Stimulated activated naive CD8-positive, alpha-beta T cell treated with anti-CD3 and anti-CD28 coated beads, Interleukin-15, amount 100 ng/mL, for 72 hours (primary cell): ENCODE measurements around the gene MAD1L1.

ENCODE experiments used
- ATAC-seq: fragments of 150-1000 bp; cut with Tn5 transposase; 2 replicates; pipeline ENCODE4 v1.10.0; 2021; ENCODE audit warnings: mild to moderate bottlenecking, moderate library complexity
- DNase-seq, 2 donors: peaks; one replicate each; pipeline ENCODE4 v3.0.0; 2021 to 2022
- H3K27ac Mint-ChIP-seq, 2 donors: one replicate each; pipeline ENCODE4 v1.8.0; 2022; ENCODE audit warnings: mild to moderate bottlenecking in 2 of 2, mixed read lengths in 2 of 2, moderate library complexity in 2 of 2
- H3K27me3 Mint-ChIP-seq: one replicate; pipeline ENCODE4 v1.8.0; 2022; ENCODE audit warnings: mixed read lengths
- H3K4me1 Mint-ChIP-seq: one replicate; pipeline ENCODE4 v1.8.0; 2022; ENCODE audit warnings: mild to moderate bottlenecking, mixed read lengths
- H3K4me3 Mint-ChIP-seq, 2 donors: one replicate each; pipeline ENCODE4 v1.8.0; 2022; ENCODE audit warnings: mild to moderate bottlenecking in 2 of 2, mixed read lengths in 2 of 2, moderate library complexity in 1 of 2
- H3K9me3 Mint-ChIP-seq, 2 donors: one replicate each; pipeline ENCODE4 v1.8.0; 2022; ENCODE audit warnings: mixed read lengths in 2 of 2

Gene MAD1L1

DNA sequence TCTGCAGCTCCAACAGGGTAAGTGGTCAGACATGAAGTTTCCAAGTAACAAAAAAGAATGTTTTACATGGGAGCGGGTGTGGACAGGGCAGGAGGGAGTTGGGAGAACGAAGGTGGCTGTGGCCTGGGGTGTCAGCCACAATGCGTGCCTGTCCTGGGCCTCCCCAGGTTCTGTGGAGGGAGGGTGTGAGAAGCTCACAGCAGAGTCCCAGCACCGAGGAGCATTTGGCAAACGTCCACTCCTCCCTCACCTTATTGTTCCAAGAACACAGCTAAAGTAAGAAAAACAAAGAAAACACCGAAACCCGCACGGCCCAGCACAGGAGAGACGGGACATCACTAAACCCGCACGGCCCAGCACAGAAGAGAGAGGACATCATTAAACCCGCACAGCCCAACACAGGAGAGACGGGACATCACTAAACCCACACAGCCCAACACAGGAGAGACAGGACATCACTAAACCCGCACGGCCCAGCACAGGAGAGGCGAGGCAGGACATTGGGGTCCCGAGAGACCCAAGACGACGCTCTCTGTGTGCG lies 226.4 kb downstream of the MAD1L1 start:
- Mint-ChIP-seq H3K9me3 (no peaks in the 10 kb centered on the region), H3K4me3 (no peak overlapping the region), H3K27ac (peak overlapping the region in 1 of 2 donors; percentile 65), H3K27me3 (no peaks in the 10 kb centered on the region), H3K4me1 (no peaks in the 10 kb centered on the region)
- DNase-seq (no peak), ATAC-seq (no peak)

DNA sequence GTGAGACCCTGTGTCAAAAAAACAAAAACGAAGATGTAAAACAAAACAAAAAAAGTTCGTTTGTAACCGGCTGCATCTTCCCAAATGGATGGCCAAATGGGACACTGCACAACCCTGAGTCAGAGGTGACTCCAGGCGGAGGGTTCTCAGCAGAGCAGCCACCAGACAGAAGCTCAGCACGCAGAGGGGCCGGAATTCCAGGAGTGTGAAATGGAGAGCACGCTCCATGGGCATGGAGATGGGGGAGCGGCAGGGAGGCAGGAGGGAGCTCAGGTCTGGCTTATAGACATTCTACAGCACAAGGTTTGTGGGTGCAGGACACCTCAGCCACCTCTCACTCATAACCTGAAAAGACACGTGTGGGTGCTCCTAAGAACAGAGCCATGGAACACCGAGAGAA lies 227.0 kb downstream of the MAD1L1 start:
- Mint-ChIP-seq H3K27me3 (no peaks in the 10 kb centered on the region), H3K9me3 (no peaks in the 10 kb centered on the region), H3K27ac (no peak overlapping the region), H3K4me3 (no peak overlapping the region), H3K4me1 (no peaks in the 10 kb centered on the region)
- DNase-seq (no peak), ATAC-seq (no peak)

DNA sequence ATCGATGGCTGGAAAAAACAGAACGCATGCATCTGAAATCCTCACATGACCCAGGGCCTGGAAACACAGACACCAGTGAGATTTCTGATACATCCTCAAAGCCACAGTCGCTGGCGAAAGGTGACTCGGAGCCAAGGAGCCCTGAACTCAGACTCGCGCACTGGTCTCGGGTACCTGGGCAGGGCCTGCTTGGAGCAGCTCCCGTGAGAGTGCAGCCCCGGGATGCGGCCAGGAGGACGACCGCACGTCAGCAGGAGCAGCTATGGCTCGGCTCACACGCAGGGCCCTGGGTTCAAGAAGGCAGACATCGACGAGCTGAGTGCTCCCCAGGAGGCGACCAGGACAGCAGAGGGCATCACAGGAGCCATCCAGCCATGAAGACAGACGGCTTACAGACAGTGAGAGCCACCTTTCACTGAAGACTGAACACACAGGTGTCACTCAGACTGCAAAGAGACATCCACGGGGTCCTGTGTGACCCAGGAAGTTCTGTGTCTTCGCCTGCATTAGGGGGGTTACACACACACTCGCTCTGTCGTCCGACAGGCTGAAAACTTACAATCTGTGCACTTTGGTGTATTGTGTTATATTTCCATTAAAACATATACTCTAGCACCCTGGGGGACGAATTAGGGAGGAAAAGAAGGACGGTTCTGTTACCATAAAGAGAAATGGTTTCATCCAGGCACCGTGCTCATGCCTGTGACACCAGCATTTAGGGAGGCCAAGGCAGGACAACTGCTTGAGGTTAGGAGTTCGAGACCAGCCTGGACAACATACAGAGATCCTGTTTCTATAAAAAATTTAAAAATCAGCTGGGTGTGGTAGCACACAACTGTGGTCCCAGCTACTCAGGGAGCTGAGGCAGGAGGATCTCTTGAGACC lies 227.7 kb downstream of the MAD1L1 start:
- H3K4me1 Mint-ChIP-seq, result no peaks in the 10 kb centered on the region
- no peak overlapping the region for H3K27ac Mint-ChIP-seq
- H3K4me3 Mint-ChIP-seq, result no peak overlapping the region
- ATAC-seq, result no peak
- DNase-seq, result no peak
- H3K27me3 Mint-ChIP-seq, result no peaks in the 10 kb centered on the region
- no peaks in the 10 kb centered on the region for H3K9me3 Mint-ChIP-seq

DNA sequence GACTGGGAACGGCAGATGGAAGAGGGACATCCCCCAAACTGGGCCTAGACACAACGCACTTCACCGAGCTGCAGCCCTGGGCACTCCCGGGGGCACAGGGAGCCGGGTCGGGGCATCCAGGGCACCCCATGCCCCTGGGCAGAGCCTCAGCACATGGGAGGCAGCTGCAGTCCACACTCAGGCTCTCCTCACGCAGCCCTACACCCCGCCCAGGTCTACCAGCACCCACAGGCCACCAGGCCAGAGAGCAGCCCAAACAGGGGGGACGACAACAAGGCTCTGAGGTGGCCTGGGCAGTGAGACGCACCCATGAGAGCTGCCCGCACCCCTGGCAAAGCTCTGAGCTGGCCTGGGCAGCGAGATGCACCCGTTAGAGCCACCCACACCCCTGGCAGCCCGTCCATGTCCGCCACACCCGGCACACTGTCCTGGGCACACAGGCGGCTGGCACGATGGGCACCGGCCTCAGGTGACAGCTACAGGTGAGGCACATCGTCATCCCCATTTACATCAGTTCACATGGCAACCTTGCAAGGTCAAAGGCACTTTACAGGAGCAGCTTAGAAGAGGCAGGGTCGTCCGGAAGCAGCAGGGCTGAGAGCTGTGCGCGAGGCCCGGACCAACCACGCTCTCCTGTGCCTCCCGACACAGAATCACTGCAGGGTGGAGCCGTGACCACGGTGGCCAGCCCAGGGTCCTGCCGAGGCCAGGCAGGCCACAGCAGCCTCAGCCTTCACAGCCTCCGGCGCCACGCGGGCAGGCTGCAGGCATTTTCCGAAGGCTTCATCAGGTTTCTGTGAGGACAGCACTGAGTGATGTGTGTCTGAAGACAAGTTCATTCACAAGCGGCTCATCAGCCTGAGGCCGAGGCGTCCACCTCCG lies 228.6 kb downstream of the MAD1L1 start:
- H3K4me3 Mint-ChIP-seq, result no peak overlapping the region
- peak overlapping the region in 1 of 2 donors; percentile 12 for H3K27ac Mint-ChIP-seq
- no peaks in the 10 kb centered on the region for H3K27me3 Mint-ChIP-seq
- ATAC-seq, result no peak
- H3K9me3 Mint-ChIP-seq, result no peaks in the 10 kb centered on the region
- H3K4me1 Mint-ChIP-seq, result peaks cover 7% of the 10 kb centered on the region
- no peak for DNase-seq

DNA sequence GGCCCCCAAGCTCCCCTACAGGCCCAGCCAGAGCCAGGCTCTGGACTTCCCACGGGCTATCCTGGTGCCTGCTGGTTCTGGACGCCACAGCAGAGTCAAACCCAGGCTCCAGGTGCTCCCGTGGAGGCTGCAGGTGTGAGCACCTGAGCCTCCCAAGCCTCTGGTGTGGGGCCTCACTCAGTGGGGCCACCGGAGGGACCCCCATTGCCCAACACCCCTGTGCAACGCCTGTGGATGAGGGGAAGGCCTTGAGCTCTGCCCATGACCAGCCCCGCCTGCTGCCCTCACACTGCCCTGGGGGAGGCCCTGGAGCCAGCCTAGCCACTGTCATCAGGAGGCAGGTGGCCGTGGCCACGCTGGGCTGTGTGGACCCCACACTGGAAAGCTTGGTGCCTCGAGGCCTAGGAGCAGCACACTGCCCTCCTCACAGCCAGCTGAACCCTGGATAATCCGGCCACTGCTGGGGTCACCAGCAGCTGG lies 229.3 kb downstream of the MAD1L1 start:
- DNase-seq, result no peak
- H3K27ac Mint-ChIP-seq, result no peak overlapping the region
- no peaks in the 10 kb centered on the region for H3K9me3 Mint-ChIP-seq
- H3K4me1 Mint-ChIP-seq, result peaks cover 7% of the 10 kb centered on the region
- ATAC-seq, result no peak
- H3K4me3 Mint-ChIP-seq, result no peak overlapping the region
- H3K27me3 Mint-ChIP-seq, result no peaks in the 10 kb centered on the region

DNA sequence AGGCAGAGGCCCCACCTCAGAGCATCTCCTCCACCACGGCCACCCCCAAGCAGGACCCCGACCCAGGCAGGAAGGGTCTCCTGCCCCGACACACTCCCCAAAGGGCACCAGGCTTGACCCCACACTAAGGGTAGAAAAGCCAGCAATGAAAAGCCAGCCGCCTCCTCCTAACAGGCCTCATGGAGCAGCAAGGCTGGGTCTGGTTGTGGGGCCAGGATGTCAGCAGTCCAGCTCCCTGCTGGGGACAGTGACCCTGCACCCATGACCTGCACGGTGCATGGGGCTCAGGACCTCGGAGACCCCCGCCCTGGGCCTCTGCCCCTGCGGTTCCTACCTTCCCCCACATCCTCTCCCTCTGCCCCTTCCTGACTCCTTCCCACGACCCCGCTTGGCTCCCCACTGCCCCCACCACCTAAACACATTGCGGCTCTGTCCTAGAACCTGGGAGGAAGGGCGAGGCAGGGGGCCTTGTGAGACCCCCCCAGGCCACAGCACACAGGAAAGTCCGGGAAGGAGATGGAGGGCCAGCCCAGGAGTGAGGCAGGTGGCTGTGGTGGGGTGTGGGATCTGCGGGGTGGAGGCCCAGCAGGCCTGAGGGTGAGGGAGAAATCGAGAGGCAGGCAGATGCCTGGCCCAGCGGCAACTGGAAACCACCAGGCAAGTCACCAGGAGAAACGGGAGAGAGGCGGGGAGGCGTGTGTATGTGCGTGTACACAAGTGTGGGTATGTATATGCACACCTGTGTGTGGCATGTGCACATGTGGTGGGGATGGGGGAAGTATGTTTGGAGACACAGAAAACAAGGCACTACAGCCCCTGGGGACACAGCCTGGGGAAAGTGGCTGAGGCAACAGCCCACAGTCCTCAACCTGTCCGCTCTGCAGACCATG lies 229.9 kb downstream of the MAD1L1 start:
- ATAC-seq, result peak; percentile 16
- H3K4me1 Mint-ChIP-seq, result peaks cover 7% of the 10 kb centered on the region
- DNase-seq, result no peak
- no peak overlapping the region for H3K4me3 Mint-ChIP-seq
- H3K27ac Mint-ChIP-seq, result peak overlapping the region in 1 of 2 donors; percentile 76
- no peaks in the 10 kb centered on the region for H3K27me3 Mint-ChIP-seq
- no peaks in the 10 kb centered on the region for H3K9me3 Mint-ChIP-seq

DNA sequence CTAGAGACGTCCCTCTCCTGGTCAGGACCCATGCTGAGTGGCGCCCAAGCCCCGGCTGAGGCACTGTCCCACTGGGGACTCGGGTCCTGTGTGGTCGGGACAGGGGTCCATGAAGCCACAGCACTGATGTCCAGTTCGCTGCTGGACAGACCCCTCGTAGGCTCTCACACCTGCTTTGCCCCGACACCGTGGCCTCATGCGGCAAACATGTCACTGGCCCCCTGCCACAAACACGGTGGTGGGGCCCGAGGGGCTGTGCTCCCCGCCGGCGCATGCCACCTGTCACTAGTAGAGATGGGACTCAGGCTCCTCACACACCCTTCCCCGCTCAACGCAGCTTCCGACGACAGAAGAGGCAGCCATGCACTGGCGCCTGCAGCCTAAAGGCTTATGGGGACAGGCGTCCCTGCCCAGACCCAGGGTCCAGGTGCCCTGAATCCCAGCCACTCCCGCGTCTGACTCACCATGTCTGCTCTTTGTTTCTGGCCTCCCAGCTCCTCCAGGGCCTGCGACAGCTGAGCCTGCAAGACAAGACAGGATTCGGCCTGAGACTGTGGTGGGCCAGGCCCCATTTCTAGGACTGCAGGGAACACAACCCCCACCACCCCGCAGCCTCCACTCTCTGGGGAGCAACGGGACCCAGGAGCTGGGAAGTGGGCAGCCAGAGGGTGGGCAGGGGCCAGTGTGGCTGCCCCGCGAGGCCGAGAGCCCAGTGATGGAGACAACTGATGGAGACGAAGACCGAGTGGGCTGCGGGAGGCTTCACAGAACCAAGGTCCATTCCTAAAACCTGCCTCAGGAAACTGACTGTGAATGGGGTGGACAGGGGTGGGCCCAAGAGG lies 230.9 kb downstream of the MAD1L1 start:
- H3K27ac Mint-ChIP-seq, result peak overlapping the region in 1 of 2 donors; percentile 54
- H3K9me3 Mint-ChIP-seq, result no peaks in the 10 kb centered on the region
- peaks cover 7% of the 10 kb centered on the region for H3K4me1 Mint-ChIP-seq
- no peak overlapping the region for H3K4me3 Mint-ChIP-seq
- DNase-seq, result no peak
- ATAC-seq, result no peak
- H3K27me3 Mint-ChIP-seq, result no peaks in the 10 kb centered on the region

DNA sequence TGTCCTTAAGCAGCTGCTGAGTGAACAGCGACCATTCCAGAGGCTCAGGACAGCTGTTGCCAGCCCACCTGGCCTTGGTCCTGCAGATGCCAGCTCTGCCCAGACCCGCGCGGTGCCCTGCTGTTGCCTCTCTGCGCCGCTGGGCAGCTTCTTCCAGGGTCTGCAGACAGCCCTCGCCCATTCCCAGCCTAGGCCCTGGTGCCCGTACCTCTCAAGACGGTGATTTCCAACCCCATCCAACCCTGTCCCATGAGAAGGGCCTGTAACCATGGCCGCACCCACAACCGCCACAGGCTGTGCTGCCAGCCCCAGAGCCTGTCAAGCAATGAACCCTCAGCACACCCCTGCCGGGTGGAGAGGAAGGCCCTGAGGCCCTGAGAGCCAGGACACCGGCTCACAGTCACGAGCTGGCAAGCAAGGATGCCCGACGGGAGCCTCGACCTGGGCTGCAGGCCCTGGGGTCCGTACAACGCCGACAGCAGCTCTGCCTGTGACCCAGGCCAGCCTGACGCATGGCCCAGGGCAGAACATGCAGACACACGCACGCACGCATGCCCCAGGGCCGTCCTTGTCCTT lies 231.9 kb downstream of the MAD1L1 start:
- ATAC-seq (no peak), DNase-seq (no peak)
- Mint-ChIP-seq H3K27ac (peak overlapping the region in 1 of 2 donors; percentile 8), H3K9me3 (no peaks in the 10 kb centered on the region), H3K4me1 (peaks cover 7% of the 10 kb centered on the region), H3K27me3 (no peaks in the 10 kb centered on the region), H3K4me3 (no peak overlapping the region)

DNA sequence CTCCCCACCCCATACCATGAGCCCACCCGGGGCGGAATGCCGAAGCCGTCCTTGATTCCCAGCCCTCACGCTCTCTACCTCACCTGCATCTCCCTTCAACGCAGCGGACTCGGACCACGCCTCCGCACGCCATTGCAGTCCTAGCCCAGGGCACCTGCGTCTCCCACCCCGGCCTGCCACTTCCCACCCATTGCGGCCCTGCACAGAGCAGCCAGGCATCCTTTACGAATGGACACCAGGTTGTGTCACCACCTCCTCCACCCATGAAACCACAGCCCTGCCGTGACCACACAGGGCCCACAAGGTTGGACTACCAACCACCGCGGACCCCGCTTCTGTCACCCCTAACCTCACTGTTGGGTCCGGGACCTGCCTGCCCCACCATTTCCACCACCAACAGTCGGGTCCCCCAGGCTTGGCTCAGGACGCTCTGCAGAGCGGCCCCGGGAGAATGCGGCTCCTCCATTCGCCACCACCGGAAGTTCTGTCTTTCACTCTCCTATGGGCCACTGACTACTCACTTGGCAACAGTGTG lies 232.5 kb downstream of the MAD1L1 start:
- H3K9me3 Mint-ChIP-seq, result no peaks in the 10 kb centered on the region
- DNase-seq (no peak), ATAC-seq (no peak)
- peaks cover 7% of the 10 kb centered on the region for H3K4me1 Mint-ChIP-seq
- H3K4me3 Mint-ChIP-seq, result no peak overlapping the region
- peak overlapping the region in 1 of 2 donors; percentile 8 for H3K27ac Mint-ChIP-seq
- no peaks in the 10 kb centered on the region for H3K27me3 Mint-ChIP-seq

DNA sequence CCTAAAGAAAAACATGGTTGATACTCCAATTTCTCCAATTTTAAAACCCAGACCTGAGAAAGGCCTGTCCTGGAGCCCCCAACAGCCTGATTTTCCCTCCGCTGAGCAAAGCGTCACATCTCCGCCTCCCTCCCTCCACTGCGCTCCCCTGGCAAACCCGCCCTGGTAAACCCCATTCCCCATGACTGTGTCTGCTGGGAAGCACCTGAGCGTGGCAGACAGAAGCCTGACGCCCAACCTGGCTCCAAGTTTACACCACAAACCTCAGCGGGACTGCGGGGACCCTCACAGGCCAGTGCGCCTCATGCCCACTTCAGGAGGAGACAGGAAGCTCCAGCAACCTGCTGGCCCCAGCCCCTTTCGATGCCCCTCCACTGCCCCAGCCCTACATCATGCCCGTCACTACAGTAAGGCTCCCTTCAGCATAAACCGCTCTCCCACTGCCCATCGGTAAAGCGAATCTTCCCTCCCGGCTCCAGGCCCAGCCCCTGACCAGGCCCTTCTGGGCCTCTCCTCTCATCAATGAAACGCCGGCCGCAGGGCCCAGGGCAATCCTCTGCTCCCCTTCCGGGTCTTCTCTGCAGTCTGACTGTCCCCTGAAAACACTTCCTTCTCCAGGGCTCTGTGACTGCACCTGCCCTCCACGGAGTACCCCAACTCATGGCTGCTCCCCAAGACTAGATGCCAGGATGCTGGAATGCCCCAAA lies 233.3 kb downstream of the MAD1L1 start:
- DNase-seq (no peak), ATAC-seq (no peak)
- no peaks in the 10 kb centered on the region for H3K27me3 Mint-ChIP-seq
- no peaks in the 10 kb centered on the region for H3K9me3 Mint-ChIP-seq
- H3K4me3 Mint-ChIP-seq, result no peak overlapping the region
- peaks cover 7% of the 10 kb centered on the region for H3K4me1 Mint-ChIP-seq
- H3K27ac Mint-ChIP-seq, result peak overlapping the region; percentile 55 to 70

DNA sequence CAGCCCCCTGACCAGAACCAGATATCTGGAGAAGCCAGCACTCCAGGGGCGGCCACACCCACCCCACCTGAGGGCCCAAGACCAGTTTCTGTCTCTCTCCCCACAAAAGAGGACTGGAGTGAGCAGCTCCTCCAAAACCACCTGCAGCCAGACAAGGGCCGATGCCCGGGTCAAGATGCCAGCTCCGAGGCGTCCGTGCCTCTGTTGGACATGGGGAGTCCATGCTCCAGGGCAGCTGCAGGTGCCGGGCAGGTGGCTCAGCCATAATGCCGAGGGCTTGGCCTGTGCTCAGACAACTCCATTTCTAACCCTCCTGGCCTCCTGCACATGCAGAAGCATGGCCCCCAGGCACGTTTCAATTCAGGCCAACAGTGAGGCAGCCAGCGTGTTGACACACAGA lies 234.6 kb downstream of the MAD1L1 start:
- ATAC-seq (no peak), DNase-seq (no peak)
- no peaks in the 10 kb centered on the region for H3K9me3 Mint-ChIP-seq
- no peaks in the 10 kb centered on the region for H3K27me3 Mint-ChIP-seq
- peaks cover 9% of the 10 kb centered on the region for H3K4me1 Mint-ChIP-seq
- no peak overlapping the region for H3K27ac Mint-ChIP-seq
- H3K4me3 Mint-ChIP-seq, result no peak overlapping the region

DNA sequence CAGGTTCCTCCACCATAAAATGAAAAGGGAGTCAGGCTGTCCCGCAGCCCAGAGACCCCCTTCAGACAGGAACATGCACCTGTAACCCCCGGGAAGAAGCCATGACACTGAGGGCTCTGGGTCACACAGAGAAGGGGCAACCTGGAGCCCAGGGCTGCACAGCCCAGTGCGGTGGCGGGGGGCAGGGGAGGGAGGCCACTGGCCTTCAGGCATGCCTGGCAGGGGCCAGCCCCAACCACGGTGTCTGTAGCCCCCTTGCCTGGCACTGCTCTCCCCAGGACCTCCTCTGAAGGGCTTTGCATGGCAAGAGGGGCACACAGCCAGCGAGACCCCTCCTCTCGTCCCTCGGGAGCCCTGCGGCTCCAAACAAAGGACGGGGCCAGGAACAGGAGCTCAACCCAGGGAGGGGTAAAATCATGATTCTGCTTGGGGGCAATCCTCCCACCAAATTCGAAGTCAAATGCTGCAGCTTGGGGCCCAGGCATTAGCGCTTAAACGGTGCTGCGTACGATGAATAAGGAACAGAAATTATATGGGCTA lies 235.1 kb downstream of the MAD1L1 start:
- no peaks in the 10 kb centered on the region for H3K27me3 Mint-ChIP-seq
- no peaks in the 10 kb centered on the region for H3K9me3 Mint-ChIP-seq
- no peak for ATAC-seq
- peaks cover 12% of the 10 kb centered on the region for H3K4me1 Mint-ChIP-seq
- DNase-seq, result no peak
- peak overlapping the region in 1 of 2 donors; percentile 67 for H3K27ac Mint-ChIP-seq
- H3K4me3 Mint-ChIP-seq, result no peak overlapping the region

DNA sequence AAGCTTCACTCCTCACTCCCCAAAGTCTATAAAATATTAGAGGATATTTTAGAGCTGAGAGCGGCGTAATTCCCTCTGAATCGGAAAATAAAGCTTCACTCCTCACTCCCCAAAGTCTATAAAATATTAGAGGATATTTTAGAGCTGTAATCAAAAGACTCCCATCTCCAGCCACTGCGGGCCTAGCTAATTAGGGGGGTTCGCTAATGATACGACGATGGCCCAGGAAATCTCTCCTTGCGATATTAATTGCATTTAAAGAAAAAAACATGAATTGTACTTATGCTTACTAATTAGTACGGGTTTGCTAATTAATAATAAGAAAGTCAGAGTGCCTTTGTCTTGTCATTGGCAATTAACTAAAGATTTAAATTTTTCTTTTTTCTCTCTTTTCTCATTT lies 235.9 kb downstream of the MAD1L1 start:
- DNase-seq (no peak), ATAC-seq (no peak)
- Mint-ChIP-seq H3K27ac (no peak overlapping the region), H3K9me3 (no peaks in the 10 kb centered on the region), H3K4me1 (peaks cover 12% of the 10 kb centered on the region), H3K27me3 (no peaks in the 10 kb centered on the region), H3K4me3 (no peak overlapping the region)
